GM23338 (cell line): ENCODE measurements around the gene GRIK5. TPM values are rescaled to one million over a fixed set of nuclear protein-coding genes. Genes with fewer than 3 reads are reported as not detected.

Source experiments
- ATAC-seq: fragments of 200-7000 bp; cut with Tn5 transposase; 3 replicates; pipeline ENCODE4 v1.9.1; 2020
- DNase-seq: peaks from one replicate; pipeline ENCODE4 v3.0.0-alpha.2; 2015; ENCODE audit warnings: low spot score
- H2AFZ ChIP-seq: fragments of 200-600 bp; sonication (generic); 2 replicates; pipeline ENCODE4 v1.8.0; 2016; ENCODE audit warnings: antibody characterized with exemption, mild to moderate bottlenecking, moderate library complexity
- H3F3A ChIP-seq: fragments of 200-600 bp; sonication (generic); replicated peaks from 2 replicates; pipeline ENCODE4 v1.8.0; 2017; ENCODE audit warnings: antibody characterized with exemption, mixed run types, low read depth
- H3K27ac ChIP-seq: fragments of 200-600 bp; sonication (generic); 2 replicates; pipeline ENCODE4 v1.6.1; 2016; ENCODE audit warnings: low read depth
- H3K27me3 ChIP-seq: fragments of 200-600 bp; sonication (generic); 2 replicates; pipeline ENCODE4 v1.8.0; 2016; ENCODE audit warnings: mild to moderate bottlenecking, mixed run types, moderate library complexity; ENCODE audit not compliant: insufficient read depth
- H3K36me3 ChIP-seq: fragments of 200-600 bp; sonication (generic); 2 replicates; pipeline ENCODE4 v1.8.0; 2016; ENCODE audit warnings: mild to moderate bottlenecking; ENCODE audit not compliant: insufficient read depth
- H3K4me1 ChIP-seq: fragments of 200-600 bp; sonication (generic); 2 replicates; pipeline ENCODE4 v1.8.0; 2016; ENCODE audit warnings: mild to moderate bottlenecking, moderate library complexity; ENCODE audit not compliant: insufficient read depth
- H3K4me2 ChIP-seq: fragments of 200-600 bp; sonication (generic); 2 replicates; pipeline ENCODE4 v1.7.1; 2017; ENCODE audit warnings: mixed run types
- H3K4me3 ChIP-seq: fragments of 200-600 bp; sonication (generic); 2 replicates; pipeline ENCODE4 v1.6.1; 2016; ENCODE audit warnings: mixed run types
- H3K79me2 ChIP-seq: fragments of 200-600 bp; sonication (generic); replicated peaks from 2 replicates; pipeline ENCODE4 v1.8.0; 2017; ENCODE audit warnings: mild to moderate bottlenecking; ENCODE audit not compliant: insufficient read depth
- H3K9me2 ChIP-seq: fragments of 200-600 bp; sonication (generic); 2 replicates; pipeline ENCODE4 v1.8.0; 2017; ENCODE audit not compliant: insufficient read depth
- H4K20me1 ChIP-seq: fragments of 200-600 bp; sonication (generic); replicated peaks from 2 replicates; pipeline ENCODE4 v1.8.0; 2017; ENCODE audit warnings: mild to moderate bottlenecking; ENCODE audit not compliant: insufficient read depth
- H3K27ac Mint-ChIP-seq: 2 replicates; pipeline ENCODE4 v1.8.0; 2020; ENCODE audit warnings: inconsistent platforms, mild to moderate bottlenecking, moderate library complexity, mixed read lengths
- H3K27me3 Mint-ChIP-seq: 3 replicates; pipeline ENCODE4 v1.8.0; 2022; ENCODE audit warnings: low read depth, mild to moderate bottlenecking, moderate library complexity, mixed read lengths, inconsistent platforms; ENCODE audit not compliant: insufficient read depth, poor library complexity
- H3K36me3 Mint-ChIP-seq: 3 replicates; pipeline ENCODE4 v1.8.0; 2021; ENCODE audit warnings: low read depth, mild to moderate bottlenecking, inconsistent platforms, moderate library complexity, mixed read lengths
- H3K4me1 Mint-ChIP-seq: 3 replicates; pipeline ENCODE4 v1.8.0; 2020; ENCODE audit warnings: mild to moderate bottlenecking, inconsistent platforms, mixed read lengths
- H3K4me3 Mint-ChIP-seq: 3 replicates; pipeline ENCODE4 v1.8.0; 2021; ENCODE audit warnings: moderate library complexity, mild to moderate bottlenecking, inconsistent platforms, mixed read lengths
- H3K9me3 Mint-ChIP-seq: 3 replicates; pipeline ENCODE4 v1.8.0; 2020; ENCODE audit warnings: moderate library complexity, mild to moderate bottlenecking, inconsistent platforms, mixed read lengths
- CREB1 ChIP-seq: fragments of 250-450 bp; sonication (Bioruptor Pico); IDR thresholded peaks from 2 replicates; pipeline ENCODE4 v1.5.0; 2020; ENCODE audit warnings: low read depth, mild to moderate bottlenecking, moderate library complexity
- EZH2 ChIP-seq: fragments of 200-600 bp; sonication (generic); IDR thresholded peaks from one replicate; pipeline ENCODE4 v1.8.0; 2017; ENCODE audit warnings: antibody characterized with exemption, mild to moderate bottlenecking, low read depth; ENCODE audit not compliant: unreplicated experiment
- EZH2phosphoT487 ChIP-seq: fragments of 200-600 bp; sonication (generic); IDR thresholded peaks from one replicate; pipeline ENCODE4 v1.8.1; 2018; ENCODE audit warnings: antibody characterized with exemption; ENCODE audit not compliant: unreplicated experiment
- JUNB ChIP-seq: IDR thresholded peaks from one replicate; pipeline ENCODE4 v1.6.1; 2016; ENCODE audit warnings: antibody characterized with exemption; ENCODE audit not compliant: unreplicated experiment
- NANOG ChIP-seq: IDR thresholded peaks from 2 replicates; pipeline ENCODE4 v1.6.1; 2016; ENCODE audit warnings: antibody characterized with exemption, borderline replicate concordance
- POLR2AphosphoS5 ChIP-seq: IDR thresholded peaks from 2 replicates; pipeline ENCODE4 v1.6.1; 2016; ENCODE audit warnings: antibody characterized with exemption, low read depth
- ZNF114 ChIP-seq: fragments of 250-450 bp; sonication (Bioruptor Pico); IDR thresholded peaks from 2 replicates; pipeline ENCODE4 v1.5.0; 2020; ENCODE audit warnings: mild to moderate bottlenecking, moderate library complexity
- polyA plus RNA-seq: library from polyadenylated mRNA; unstranded; fragments of >200 nt; fragmentation: Nextera tagmentation; extraction: Ambion mirVana; gene quantifications from 2 replicates; pipeline ENCODE4 v1.2.1, GENCODE V29; 2016
- total RNA-seq: library from RNA; depleted of rRNA; stranded (reverse); fragments of >200 nt; shearing (Covaris generic); gene quantifications from 2 replicates; pipeline ENCODE4 v1.2.3, GENCODE V29; 2014
- TF ChIP-seq, protein P1 (sequence below), 2 experiments: fragments of 200-600 bp in 1 of 2; sonication (generic) in 1 of 2; conservative IDR thresholded peaks; 2 replicates each; pipeline versions ENCODE4 v1.5.1 to v1.6.1; 2016 to 2017; ENCODE audit warnings: antibody characterized with exemption in 2 of 2, low read depth in 2 of 2, mild to moderate bottlenecking in 2 of 2, moderate library complexity in 1 of 2
- TF ChIP-seq, protein P2 (sequence below): IDR thresholded peaks from one replicate; pipeline ENCODE4 v1.6.1; 2018; ENCODE audit warnings: antibody characterized with exemption; ENCODE audit not compliant: unreplicated experiment
- TF ChIP-seq, protein P3 (sequence below): fragments of 250-450 bp; sonication (Bioruptor Pico); IDR thresholded peaks from 2 replicates; pipeline ENCODE4 v1.5.0; 2020; ENCODE audit warnings: mild to moderate bottlenecking, moderate library complexity

The GRIK5 gene
- total and polyA plus RNA-seq, 2 experiments from 2014 or later: 5.1 to 42.5 TPM

DNA sequence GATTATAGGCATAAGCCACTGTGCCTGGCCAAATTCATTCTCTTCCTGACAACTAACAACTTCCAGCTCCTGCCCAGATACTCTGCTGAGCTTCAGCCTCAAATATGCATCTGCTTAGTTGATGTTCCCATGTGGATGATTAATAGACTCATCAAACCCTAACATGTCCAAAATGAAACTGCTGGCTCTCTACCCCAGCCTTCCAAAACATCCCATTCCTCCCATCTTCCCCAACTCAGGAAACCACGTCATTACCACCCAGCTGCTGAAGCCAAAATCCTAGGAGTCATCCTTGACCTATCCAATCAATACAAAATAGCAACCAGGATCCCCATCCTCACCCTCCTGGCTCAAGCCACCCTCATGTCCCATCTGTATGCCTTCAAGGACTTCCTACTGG lies 41.4 kb upstream of the GRIK5 start (continued):
- TF ChIP-seq, protein P1, sequence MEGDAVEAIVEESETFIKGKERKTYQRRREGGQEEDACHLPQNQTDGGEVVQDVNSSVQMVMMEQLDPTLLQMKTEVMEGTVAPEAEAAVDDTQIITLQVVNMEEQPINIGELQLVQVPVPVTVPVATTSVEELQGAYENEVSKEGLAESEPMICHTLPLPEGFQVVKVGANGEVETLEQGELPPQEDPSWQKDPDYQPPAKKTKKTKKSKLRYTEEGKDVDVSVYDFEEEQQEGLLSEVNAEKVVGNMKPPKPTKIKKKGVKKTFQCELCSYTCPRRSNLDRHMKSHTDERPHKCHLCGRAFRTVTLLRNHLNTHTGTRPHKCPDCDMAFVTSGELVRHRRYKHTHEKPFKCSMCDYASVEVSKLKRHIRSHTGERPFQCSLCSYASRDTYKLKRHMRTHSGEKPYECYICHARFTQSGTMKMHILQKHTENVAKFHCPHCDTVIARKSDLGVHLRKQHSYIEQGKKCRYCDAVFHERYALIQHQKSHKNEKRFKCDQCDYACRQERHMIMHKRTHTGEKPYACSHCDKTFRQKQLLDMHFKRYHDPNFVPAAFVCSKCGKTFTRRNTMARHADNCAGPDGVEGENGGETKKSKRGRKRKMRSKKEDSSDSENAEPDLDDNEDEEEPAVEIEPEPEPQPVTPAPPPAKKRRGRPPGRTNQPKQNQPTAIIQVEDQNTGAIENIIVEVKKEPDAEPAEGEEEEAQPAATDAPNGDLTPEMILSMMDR (conservative IDR thresholded peaks at IDR 0.05; ENCODE audit: low read depth in 2 of 2): no peak
- TF ChIP-seq NANOG (no peak), CREB1 (CRISPR knock-in tag) (no peak)

DNA sequence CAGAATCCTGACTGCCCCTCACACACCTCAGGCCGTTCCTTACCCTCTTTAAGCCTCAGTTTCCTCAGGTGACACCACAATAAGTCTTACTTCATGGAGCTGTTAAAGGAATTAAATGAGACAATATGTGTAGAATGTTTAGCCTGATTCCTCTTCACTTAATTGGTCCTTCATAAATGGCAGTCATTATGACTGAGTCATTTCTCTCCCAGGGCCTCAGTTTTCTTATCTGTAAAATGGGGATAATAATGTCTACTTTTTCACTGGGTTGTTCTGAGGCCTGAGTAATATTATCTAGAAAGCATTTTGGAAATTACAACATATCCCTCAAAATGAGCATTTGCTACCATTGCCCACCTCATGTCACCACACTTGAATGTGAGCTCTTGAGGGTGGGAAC lies 40.7 kb upstream of the GRIK5 start:
- no peaks in the 10 kb centered on the region for H3K27me3 ChIP-seq
- H3K4me3 Mint-ChIP-seq: no peak overlapping the region
- ATAC-seq: no peak
- H3K4me3 ChIP-seq: no peak overlapping the region
- no peak overlapping the region for H3K27ac ChIP-seq
- peaks cover 16% of the 10 kb centered on the region for H3K27me3 Mint-ChIP-seq
- peaks cover 15% of the 10 kb centered on the region for H3K4me1 ChIP-seq
- TF ChIP-seq, protein P2, sequence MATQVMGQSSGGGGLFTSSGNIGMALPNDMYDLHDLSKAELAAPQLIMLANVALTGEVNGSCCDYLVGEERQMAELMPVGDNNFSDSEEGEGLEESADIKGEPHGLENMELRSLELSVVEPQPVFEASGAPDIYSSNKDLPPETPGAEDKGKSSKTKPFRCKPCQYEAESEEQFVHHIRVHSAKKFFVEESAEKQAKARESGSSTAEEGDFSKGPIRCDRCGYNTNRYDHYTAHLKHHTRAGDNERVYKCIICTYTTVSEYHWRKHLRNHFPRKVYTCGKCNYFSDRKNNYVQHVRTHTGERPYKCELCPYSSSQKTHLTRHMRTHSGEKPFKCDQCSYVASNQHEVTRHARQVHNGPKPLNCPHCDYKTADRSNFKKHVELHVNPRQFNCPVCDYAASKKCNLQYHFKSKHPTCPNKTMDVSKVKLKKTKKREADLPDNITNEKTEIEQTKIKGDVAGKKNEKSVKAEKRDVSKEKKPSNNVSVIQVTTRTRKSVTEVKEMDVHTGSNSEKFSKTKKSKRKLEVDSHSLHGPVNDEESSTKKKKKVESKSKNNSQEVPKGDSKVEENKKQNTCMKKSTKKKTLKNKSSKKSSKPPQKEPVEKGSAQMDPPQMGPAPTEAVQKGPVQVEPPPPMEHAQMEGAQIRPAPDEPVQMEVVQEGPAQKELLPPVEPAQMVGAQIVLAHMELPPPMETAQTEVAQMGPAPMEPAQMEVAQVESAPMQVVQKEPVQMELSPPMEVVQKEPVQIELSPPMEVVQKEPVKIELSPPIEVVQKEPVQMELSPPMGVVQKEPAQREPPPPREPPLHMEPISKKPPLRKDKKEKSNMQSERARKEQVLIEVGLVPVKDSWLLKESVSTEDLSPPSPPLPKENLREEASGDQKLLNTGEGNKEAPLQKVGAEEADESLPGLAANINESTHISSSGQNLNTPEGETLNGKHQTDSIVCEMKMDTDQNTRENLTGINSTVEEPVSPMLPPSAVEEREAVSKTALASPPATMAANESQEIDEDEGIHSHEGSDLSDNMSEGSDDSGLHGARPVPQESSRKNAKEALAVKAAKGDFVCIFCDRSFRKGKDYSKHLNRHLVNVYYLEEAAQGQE: no peak
- TF ChIP-seq POLR2AphosphoS5: no peak
- TF ChIP-seq, protein P3, sequence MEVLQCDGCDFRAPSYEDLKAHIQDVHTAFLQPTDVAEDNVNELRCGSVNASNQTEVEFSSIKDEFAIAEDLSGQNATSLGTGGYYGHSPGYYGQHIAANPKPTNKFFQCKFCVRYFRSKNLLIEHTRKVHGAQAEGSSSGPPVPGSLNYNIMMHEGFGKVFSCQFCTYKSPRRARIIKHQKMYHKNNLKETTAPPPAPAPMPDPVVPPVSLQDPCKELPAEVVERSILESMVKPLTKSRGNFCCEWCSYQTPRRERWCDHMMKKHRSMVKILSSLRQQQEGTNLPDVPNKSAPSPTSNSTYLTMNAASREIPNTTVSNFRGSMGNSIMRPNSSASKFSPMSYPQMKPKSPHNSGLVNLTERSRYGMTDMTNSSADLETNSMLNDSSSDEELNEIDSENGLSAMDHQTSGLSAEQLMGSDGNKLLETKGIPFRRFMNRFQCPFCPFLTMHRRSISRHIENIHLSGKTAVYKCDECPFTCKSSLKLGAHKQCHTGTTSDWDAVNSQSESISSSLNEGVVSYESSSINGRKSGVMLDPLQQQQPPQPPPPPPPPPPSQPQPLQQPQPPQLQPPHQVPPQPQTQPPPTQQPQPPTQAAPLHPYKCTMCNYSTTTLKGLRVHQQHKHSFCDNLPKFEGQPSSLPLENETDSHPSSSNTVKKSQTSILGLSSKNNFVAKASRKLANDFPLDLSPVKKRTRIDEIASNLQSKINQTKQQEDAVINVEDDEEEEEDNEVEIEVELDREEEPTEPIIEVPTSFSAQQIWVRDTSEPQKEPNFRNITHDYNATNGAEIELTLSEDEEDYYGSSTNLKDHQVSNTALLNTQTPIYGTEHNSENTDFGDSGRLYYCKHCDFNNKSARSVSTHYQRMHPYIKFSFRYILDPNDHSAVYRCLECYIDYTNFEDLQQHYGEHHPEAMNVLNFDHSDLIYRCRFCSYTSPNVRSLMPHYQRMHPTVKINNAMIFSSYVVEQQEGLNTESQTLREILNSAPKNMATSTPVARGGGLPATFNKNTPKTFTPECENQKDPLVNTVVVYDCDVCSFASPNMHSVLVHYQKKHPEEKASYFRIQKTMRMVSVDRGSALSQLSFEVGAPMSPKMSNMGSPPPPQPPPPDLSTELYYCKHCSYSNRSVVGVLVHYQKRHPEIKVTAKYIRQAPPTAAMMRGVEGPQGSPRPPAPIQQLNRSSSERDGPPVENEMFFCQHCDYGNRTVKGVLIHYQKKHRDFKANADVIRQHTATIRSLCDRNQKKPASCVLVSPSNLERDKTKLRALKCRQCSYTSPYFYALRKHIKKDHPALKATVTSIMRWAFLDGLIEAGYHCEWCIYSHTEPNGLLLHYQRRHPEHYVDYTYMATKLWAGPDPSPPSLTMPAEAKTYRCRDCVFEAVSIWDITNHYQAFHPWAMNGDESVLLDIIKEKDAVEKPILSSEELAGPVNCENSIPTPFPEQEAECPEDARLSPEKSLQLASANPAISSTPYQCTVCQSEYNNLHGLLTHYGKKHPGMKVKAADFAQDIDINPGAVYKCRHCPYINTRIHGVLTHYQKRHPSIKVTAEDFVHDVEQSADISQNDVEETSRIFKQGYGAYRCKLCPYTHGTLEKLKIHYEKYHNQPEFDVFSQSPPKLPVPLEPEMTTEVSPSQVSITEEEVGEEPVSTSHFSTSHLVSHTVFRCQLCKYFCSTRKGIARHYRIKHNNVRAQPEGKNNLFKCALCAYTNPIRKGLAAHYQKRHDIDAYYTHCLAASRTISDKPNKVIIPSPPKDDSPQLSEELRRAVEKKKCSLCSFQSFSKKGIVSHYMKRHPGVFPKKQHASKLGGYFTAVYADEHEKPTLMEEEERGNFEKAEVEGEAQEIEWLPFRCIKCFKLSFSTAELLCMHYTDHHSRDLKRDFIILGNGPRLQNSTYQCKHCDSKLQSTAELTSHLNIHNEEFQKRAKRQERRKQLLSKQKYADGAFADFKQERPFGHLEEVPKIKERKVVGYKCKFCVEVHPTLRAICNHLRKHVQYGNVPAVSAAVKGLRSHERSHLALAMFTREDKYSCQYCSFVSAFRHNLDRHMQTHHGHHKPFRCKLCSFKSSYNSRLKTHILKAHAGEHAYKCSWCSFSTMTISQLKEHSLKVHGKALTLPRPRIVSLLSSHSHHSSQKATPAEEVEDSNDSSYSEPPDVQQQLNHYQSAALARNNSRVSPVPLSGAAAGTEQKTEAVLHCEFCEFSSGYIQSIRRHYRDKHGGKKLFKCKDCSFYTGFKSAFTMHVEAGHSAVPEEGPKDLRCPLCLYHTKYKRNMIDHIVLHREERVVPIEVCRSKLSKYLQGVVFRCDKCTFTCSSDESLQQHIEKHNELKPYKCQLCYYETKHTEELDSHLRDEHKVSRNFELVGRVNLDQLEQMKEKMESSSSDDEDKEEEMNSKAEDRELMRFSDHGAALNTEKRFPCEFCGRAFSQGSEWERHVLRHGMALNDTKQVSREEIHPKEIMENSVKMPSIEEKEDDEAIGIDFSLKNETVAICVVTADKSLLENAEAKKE (CRISPR knock-in tag): no peak
- no peak for TF ChIP-seq EZH2phosphoT487
- TF ChIP-seq ZNF114 (CRISPR knock-in tag): no peak
- no peak for TF ChIP-seq EZH2
- no peak for TF ChIP-seq NANOG
- TF ChIP-seq JUNB: no peak
- TF ChIP-seq, protein P1 (conservative IDR thresholded peaks at IDR 0.05; ENCODE audit: low read depth in 2 of 2): no peak
- H3K4me1 Mint-ChIP-seq: peaks cover 31% of the 10 kb centered on the region
- no peak overlapping the region for H3K4me2 ChIP-seq
- DNase-seq: no peak
- H4K20me1 ChIP-seq: no peaks in the 10 kb centered on the region
- no peaks in the 10 kb centered on the region for H3K36me3 Mint-ChIP-seq
- H3K27ac Mint-ChIP-seq: no peak overlapping the region
- H2AFZ ChIP-seq: no peak overlapping the region
- no peaks in the 10 kb centered on the region for H3K36me3 ChIP-seq
- H3K9me2 ChIP-seq: no peaks in the 10 kb centered on the region
- H3K79me2 ChIP-seq: no peaks in the 10 kb centered on the region
- peaks cover 7% of the 10 kb centered on the region; the same call in 1 of the 2 replicates for H3F3A ChIP-seq
- no peaks in the 10 kb centered on the region for H3K9me3 Mint-ChIP-seq
